CD4-positive, alpha-beta T cell (primary cell): Measurements from ENCODE around the gene GPC6. TPM values are rescaled to one million over a fixed set of nuclear protein-coding genes. Genes with fewer than 3 reads are reported as not detected.

ENCODE experiments used
- ATAC-seq: fragments of 200-7000 bp; cut with Tn5 transposase; one replicate; pipeline ENCODE4 v1.10.0; 2022; ENCODE audit warnings: mild to moderate bottlenecking; ENCODE audit not compliant: poor library complexity
- CTCF ChIA-PET: fragments of 350-600 bp; sonication (Branson Sonifier 250); formaldehyde crosslinking; loops from one replicate; lab custom pipeline; 2021; ENCODE audit warnings: antibody characterized with exemption, inconsistent platforms; lab: Charles Lee
- POLR2A ChIA-PET: fragments of 350-600 bp; sonication (Branson Sonifier 250); formaldehyde crosslinking; loops from one replicate; lab custom pipeline; 2021; ENCODE audit warnings: antibody characterized with exemption, inconsistent platforms; lab: Charles Lee
- DNase-seq, 14 experiments: peaks; one replicate each; pipeline ENCODE4 v3.0.0-alpha.2; 2013 to 2020; ENCODE audit warnings: mixed read lengths in 2 of 14
- H3K27ac ChIP-seq, 2 donors: one replicate each; pipeline versions ENCODE4 v1.5.1 to v1.7.0; 2013; ENCODE audit warnings: low read length in 2 of 2, low read depth in 1 of 2, mild to moderate bottlenecking in 1 of 2
- H3K27me3 ChIP-seq, 2 experiments: 1 replicate in 1 of 2; 2 replicates in 1 of 2; pipeline versions ENCODE4 v1.6.1 to v1.7.0; 2013; ENCODE audit warnings: low read length in 2 of 2, control low read depth in 1 of 2, mild to moderate bottlenecking in 1 of 2, moderate library complexity in 1 of 2; ENCODE audit not compliant: insufficient read depth in 2 of 2, control insufficient read depth in 1 of 2
- H3K36me3 ChIP-seq: one replicate; pipeline ENCODE4 v1.6.1; 2013; ENCODE audit warnings: low read length, control low read depth; ENCODE audit not compliant: insufficient read depth
- H3K4me1 ChIP-seq: one replicate; pipeline ENCODE4 v1.6.1; 2013; ENCODE audit warnings: low read length, control low read depth; ENCODE audit not compliant: insufficient read depth
- H3K4me3 ChIP-seq: one replicate; pipeline ENCODE4 v1.5.1; 2013; ENCODE audit warnings: mild to moderate bottlenecking, low read length, moderate library complexity
- H3K9me3 ChIP-seq, 2 experiments: 1 replicate in 1 of 2; 2 replicates in 1 of 2; pipeline versions ENCODE4 v1.6.1 to v1.7.0; 2013; ENCODE audit warnings: low read length in 2 of 2, mild to moderate bottlenecking in 2 of 2, control low read depth in 1 of 2, moderate library complexity in 1 of 2; ENCODE audit not compliant: control insufficient read depth in 1 of 2, insufficient read depth in 1 of 2
- H3K27ac Mint-ChIP-seq: one replicate; pipeline ENCODE4 v1.8.0; 2020; ENCODE audit warnings: mixed read lengths
- H3K27me3 Mint-ChIP-seq: one replicate; pipeline ENCODE4 v1.8.0; 2021; ENCODE audit warnings: mixed read lengths
- H3K36me3 Mint-ChIP-seq: one replicate; pipeline ENCODE4 v1.8.0; 2021; ENCODE audit warnings: low read depth, mixed read lengths
- H3K4me1 Mint-ChIP-seq: one replicate; pipeline ENCODE4 v1.8.0; 2021; ENCODE audit warnings: low read depth, mixed read lengths
- H3K4me3 Mint-ChIP-seq: one replicate; pipeline ENCODE4 v1.8.0; 2020; ENCODE audit warnings: mild to moderate bottlenecking, mixed read lengths
- H3K9me3 Mint-ChIP-seq: one replicate; pipeline ENCODE4 v1.8.0; 2020; ENCODE audit warnings: mixed read lengths
- intact Hi-C, 2 experiments: fragments of 100-400 bp; cut with DNase I in 1 of 2; cut with micrococcal nuclease in 1 of 2; formaldehyde crosslinking; loops; one replicate each; pipeline versions ENCODE4 v1.15.1 to v1.9.0; 2023 to 2025; cut with DNase I, micrococcal nuclease
- total RNA-seq, 174 experiments: library from RNA in 2 of 174; stranded (reverse) in 2 of 174; gene quantifications; one replicate each; pipeline ENCODE4 v1.2.3 and lab custom pipeline; 2021 to 2026
- TF ChIP-seq, protein P1 (sequence below): fragments of 200-600 bp; IDR thresholded peaks from one replicate; pipeline ENCODE4 v1.8.0; 2022; ENCODE audit warnings: antibody characterized with exemption, mild to moderate bottlenecking

GPC6 gene
- total RNA-seq, 2 experiments from 2014 or later, result not detected

DNA sequence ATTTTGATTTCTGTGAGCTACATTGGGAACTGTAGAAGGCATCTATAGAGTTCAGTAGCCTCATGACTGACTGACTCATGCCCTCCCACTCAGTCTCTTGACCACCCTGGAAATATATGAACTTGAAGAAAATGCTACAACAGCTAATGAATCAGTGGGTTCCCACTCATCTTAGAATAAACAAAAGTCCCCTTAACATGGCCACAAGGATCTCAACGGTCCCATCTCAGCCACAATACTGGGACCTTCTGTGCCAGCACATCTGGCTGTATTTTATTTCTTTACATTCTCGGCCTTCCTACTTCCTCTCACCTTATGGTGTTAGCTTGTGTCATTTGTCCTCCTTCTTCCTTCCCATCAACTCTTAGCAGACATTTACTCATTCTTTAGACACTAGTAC, 633.1 kb downstream of the GPC6 start:
- Histone ChIP-seq H3K27me3 (no peaks in the 10 kb centered on the region), H3K4me1 (no peaks in the 10 kb centered on the region), H3K36me3 (no peaks in the 10 kb centered on the region), H3K27ac (no peak overlapping the region), H3K9me3 (no peaks in the 10 kb centered on the region), H3K4me3 (no peak overlapping the region)
- no peaks in the 10 kb centered on the region for H3K9me3 Mint-ChIP-seq
- H3K4me1 Mint-ChIP-seq, result no peaks in the 10 kb centered on the region
- ChIA-PET CTCF (no interaction called here), POLR2A (no interaction called here)
- H3K27me3 Mint-ChIP-seq, result no peaks in the 10 kb centered on the region
- H3K36me3 Mint-ChIP-seq, result no peaks in the 10 kb centered on the region
- intact Hi-C loops, result no loop called here
- no peak overlapping the region for H3K27ac Mint-ChIP-seq
- no peak overlapping the region for H3K4me3 Mint-ChIP-seq
- ATAC-seq (no peak), DNase-seq (no peak)
- TF ChIP-seq, protein P1, sequence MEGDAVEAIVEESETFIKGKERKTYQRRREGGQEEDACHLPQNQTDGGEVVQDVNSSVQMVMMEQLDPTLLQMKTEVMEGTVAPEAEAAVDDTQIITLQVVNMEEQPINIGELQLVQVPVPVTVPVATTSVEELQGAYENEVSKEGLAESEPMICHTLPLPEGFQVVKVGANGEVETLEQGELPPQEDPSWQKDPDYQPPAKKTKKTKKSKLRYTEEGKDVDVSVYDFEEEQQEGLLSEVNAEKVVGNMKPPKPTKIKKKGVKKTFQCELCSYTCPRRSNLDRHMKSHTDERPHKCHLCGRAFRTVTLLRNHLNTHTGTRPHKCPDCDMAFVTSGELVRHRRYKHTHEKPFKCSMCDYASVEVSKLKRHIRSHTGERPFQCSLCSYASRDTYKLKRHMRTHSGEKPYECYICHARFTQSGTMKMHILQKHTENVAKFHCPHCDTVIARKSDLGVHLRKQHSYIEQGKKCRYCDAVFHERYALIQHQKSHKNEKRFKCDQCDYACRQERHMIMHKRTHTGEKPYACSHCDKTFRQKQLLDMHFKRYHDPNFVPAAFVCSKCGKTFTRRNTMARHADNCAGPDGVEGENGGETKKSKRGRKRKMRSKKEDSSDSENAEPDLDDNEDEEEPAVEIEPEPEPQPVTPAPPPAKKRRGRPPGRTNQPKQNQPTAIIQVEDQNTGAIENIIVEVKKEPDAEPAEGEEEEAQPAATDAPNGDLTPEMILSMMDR, result no peak

DNA sequence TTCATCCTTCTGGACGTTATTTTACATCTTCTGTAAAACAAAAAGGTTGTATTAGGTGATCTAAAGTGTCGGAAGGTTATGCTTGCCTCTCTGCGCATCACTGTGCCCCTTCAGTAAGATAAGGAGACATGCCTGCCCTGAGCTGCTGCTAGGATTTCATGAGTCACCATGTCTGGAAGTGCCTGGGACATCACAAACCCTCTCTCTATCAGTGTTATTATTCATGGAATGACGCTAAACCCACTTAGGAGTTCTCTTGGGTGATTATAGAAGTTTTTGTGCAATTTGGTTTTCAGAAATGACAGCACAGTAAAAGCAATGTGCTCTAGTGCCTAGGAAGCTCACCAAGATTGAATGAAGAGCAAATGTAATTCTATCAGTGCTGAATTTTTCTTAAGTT, 635.2 kb downstream of the GPC6 start:
- Mint-ChIP-seq H3K4me1 (no peaks in the 10 kb centered on the region), H3K27me3 (no peaks in the 10 kb centered on the region), H3K36me3 (no peaks in the 10 kb centered on the region), H3K4me3 (no peak overlapping the region), H3K9me3 (no peaks in the 10 kb centered on the region), H3K27ac (no peak overlapping the region)
- ChIA-PET POLR2A (no interaction called here), CTCF (interaction anchor here (0.7 kb wide), 1 partner anchor 484 kb away, joined by 3 read pairs; no protein-coding TSS in a partner anchor)
- ATAC-seq (no peak), DNase-seq (no peak)
- no peaks in the 10 kb centered on the region for H3K9me3 ChIP-seq
- no peak overlapping the region for H3K4me3 ChIP-seq
- TF ChIP-seq, protein P1, result no peak
- no peaks in the 10 kb centered on the region for H3K27me3 ChIP-seq
- intact Hi-C loops, result no loop called here
- no peak overlapping the region for H3K27ac ChIP-seq
- no peaks in the 10 kb centered on the region for H3K4me1 ChIP-seq
- H3K36me3 ChIP-seq, result no peaks in the 10 kb centered on the region

DNA sequence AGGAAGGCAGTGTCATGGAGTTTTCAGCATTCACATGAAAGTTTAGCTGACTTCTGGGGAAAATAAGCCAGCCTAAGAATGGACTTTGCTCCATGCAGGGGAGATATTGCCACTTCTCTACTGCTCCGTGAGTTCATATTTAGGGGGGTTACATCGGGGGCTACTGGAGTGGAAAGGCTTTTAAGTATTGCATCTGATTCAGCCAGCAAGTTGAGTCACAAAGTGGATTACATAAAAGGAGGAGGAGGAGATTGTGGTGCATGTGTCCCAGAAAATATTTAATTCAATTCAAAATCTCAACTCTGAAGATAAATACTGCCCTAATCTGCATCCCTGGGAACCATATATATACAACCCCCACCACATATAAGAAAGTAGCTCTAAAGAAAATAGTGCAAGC, 635.7 kb downstream of the GPC6 start:
- no peaks in the 10 kb centered on the region for H3K36me3 Mint-ChIP-seq
- H3K36me3 ChIP-seq, result no peaks in the 10 kb centered on the region
- H3K4me1 ChIP-seq, result no peaks in the 10 kb centered on the region
- CTCF ChIA-PET, result no interaction called here
- ATAC-seq (no peak), DNase-seq (no peak)
- no peaks in the 10 kb centered on the region for H3K9me3 Mint-ChIP-seq
- POLR2A ChIA-PET, result no interaction called here
- no peaks in the 10 kb centered on the region for H3K27me3 Mint-ChIP-seq
- no peak overlapping the region for H3K27ac ChIP-seq
- intact Hi-C loops, result no loop called here
- no peaks in the 10 kb centered on the region for H3K9me3 ChIP-seq
- TF ChIP-seq, protein P1, result no peak
- H3K4me3 Mint-ChIP-seq, result no peak overlapping the region
- no peak overlapping the region for H3K4me3 ChIP-seq
- no peaks in the 10 kb centered on the region for H3K27me3 ChIP-seq
- H3K27ac Mint-ChIP-seq, result no peak overlapping the region
- H3K4me1 Mint-ChIP-seq, result no peaks in the 10 kb centered on the region
